HAP-1 (cell line): Measurements from ENCODE around the gene DTX3L.

Experiments
- DNase-seq, 2 experiments: peaks; one replicate each; pipeline ENCODE4 v3.0.0-alpha.2; 2016 to 2020; ENCODE audit warnings: low spot score in 2 of 2
- H3K27me3 ChIP-seq: fragments of 250-450 bp; sonication (Bioruptor Pico); 2 replicates; pipeline ENCODE4 v1.5.1; 2020; ENCODE audit warnings: low read depth, mild to moderate bottlenecking, moderate library complexity
- H3K36me3 ChIP-seq: fragments of 250-450 bp; sonication (Bioruptor Pico); replicated peaks from 2 replicates; pipeline ENCODE4 v1.5.1; 2020; ENCODE audit warnings: mild to moderate bottlenecking
- H3K4me1 ChIP-seq: fragments of 250-450 bp; sonication (Bioruptor Pico); 2 replicates; pipeline ENCODE4 v1.5.1; 2020; ENCODE audit warnings: mild to moderate bottlenecking
- H3K4me3 ChIP-seq: fragments of 250-450 bp; sonication (Bioruptor Pico); 2 replicates; pipeline ENCODE4 v1.5.1; 2020; ENCODE audit warnings: mild to moderate bottlenecking, moderate library complexity
- H3K9me3 ChIP-seq: fragments of 250-450 bp; sonication (Bioruptor Pico); 2 replicates; pipeline ENCODE4 v1.5.1; 2020; ENCODE audit warnings: mild to moderate bottlenecking, moderate library complexity
- in situ Hi-C: fragments of 300-500 bp; cut with MboI; formaldehyde crosslinking; loops from 3 replicates; pipeline ENCODE4 v1.14.3; 2020; ENCODE audit warnings: low sequenced_read_pairs, inconsistent platforms, mixed read lengths

DTX3L gene

DNA sequence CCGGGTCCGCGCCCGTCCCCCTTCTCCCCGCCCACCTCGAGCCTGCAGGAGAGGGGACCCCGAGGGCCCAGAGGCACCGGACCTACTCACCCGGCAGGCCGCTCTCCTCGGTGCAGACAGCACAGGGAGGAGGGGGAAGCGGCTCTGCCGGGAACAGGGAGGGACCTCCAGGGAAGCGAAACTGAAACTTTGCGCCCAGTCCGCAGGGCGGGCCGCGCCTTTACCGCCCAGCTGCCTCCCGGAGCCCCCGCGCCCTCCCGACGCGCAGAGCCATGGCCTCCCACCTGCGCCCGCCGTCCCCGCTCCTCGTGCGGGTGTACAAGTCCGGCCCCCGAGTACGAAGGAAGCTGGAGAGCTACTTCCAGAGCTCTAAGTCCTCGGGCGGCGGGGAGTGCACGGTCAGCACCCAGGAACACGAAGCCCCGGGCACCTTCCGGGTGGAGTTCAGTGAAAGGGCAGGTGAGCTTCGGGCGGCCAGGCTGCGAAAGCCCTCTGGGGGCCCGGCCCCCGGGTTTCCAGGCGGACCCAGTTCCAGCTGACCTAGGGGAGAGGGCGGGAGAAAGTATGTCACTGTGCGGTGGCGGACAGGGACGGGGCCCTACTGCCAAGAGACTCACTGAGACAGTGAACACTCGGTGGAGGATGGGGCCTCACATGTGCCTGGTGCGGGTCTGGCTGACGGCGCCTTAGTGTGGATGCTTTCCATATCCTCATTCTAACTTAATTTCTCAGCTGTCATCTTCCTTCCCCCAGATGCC lies at the start of gene DTX3L, which contains the start of gene PARP9:
Gene DTX3L, plus strand, starts transcription at position 184 of the 758 bp plus-strand sequence. Its CDS starts 89 bp downstream, at position 273.
Gene PARP9, minus strand, starts transcription at position 146 of the 758 bp plus-strand sequence. CDS start 4,680 bp downstream, outside the sequence.
- in situ Hi-C loops = no loop called here
- H3K36me3 ChIP-seq = no peaks in the 10 kb centered on the region

DNA sequence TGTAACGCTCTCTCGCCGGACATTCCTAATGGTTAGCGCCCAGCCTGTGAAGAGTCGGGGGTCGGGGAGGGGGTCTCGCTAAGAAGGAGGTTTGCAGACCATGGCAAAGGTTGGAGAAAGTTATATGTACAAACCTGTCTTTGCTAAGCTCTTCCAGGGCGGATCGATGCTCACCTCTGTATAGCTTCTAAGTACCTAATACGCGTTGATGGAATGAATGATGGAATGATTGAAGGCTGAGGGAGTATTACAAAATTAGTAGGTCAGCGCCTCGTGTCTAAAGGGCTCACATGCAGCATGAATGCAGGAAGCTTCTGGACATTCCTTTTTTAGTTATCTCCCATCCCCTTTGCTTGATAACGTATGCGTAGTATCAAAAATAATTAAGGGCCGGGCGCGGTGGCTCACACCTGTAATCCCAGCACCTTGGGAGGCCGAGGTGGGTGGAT lies 49.1 kb upstream of the DTX3L start:
- Histone ChIP-seq H3K4me1 (peaks cover 27% of the 10 kb centered on the region), H3K36me3 (0 out of 2 replicates have a peak, but pooled peaks cover 3% of the 10 kb centered on the region), H3K9me3 (no peaks in the 10 kb centered on the region), H3K27me3 (no peaks in the 10 kb centered on the region), H3K4me3 (peak overlapping the region; percentile 78)
- in situ Hi-C loops = no loop called here
- no peak for DNase-seq

More for the DNA sequence above, at the start of gene DTX3L, which contains the start of gene PARP9:
- peaks cover 22% of the 10 kb centered on the region for H3K4me1 ChIP-seq
- H3K4me3 ChIP-seq = peak within 1 kb of the TSS; percentile 41
- H3K27me3 ChIP-seq = no peaks in the 10 kb centered on the region
- no peaks in the 10 kb centered on the region for H3K9me3 ChIP-seq
- peak; percentile 48 to 75 for DNase-seq

DNA sequence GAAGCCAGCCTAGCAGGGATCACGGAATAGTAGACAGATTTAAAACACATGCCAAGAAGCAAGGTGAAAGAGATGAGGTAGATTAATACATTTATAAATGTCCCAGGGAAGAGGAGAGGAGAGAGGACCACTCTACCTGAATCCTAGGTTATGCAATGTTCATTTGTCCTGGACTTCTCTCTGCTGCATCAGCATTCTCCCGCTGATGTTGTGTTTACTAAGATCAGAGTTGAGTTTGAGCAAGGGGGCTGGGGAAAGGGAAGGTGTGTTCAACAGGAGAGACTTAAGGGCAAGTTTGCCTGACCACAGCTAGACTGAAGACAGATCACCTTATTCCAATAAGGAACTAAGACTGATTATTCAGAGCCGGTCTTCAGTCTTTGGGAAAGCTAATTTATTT lies 48.3 kb upstream of the DTX3L start:
- H3K36me3 ChIP-seq = no peaks in the 10 kb centered on the region
- no peaks in the 10 kb centered on the region for H3K9me3 ChIP-seq
- in situ Hi-C loops = no loop called here
- no peak overlapping the region for H3K4me3 ChIP-seq
- no peak for DNase-seq
- peaks cover 22% of the 10 kb centered on the region for H3K4me1 ChIP-seq
- no peaks in the 10 kb centered on the region for H3K27me3 ChIP-seq

DNA sequence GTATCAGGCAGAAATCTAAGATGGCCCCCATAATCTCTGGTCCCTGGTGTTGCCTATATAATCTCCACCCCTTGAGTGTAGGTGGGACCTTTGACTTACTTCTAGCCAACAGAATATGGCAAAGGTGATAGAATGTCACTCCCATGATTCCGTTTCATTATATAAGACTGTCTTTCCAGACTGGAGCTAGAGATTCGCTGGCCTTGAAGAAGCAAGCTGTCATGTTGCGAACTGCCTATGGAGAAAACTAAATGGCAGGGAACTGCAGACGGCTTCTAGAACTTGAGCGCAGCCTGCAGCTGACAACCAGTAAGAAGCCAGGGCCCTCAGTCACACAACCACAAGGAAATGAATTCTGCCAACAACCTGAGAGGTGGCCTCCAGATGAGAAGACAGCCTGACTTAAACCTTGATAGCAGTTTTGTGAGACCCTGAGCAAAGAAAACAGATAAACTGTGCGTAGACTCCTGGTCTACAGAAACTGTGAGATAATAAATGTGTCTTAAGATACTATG lies 47.2 kb upstream of the DTX3L start:
- Histone ChIP-seq H3K36me3 (no peaks in the 10 kb centered on the region), H3K27me3 (no peaks in the 10 kb centered on the region), H3K4me1 (peaks cover 12% of the 10 kb centered on the region), H3K9me3 (no peaks in the 10 kb centered on the region), H3K4me3 (no peak overlapping the region)
- no peak for DNase-seq
- in situ Hi-C loops = no loop called here

DNA sequence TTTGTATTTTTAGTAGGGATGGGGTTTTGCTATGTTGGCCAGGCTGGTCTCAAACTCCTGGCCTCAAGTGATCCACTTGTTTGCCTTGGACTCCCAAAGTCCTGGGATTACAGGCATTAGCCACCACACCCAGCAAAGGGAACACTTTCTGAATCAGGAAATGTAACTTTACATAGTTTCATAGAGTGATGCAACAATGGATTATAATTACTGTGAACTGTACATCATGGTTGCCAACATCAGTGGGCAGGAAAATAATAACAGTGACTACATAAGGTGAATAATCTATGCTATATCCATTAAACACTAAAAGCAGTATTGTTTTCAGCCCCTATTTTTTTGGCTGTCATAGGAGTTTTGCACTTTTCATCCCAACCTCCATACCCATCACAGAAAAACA lies 44.4 kb upstream of the DTX3L start:
- Histone ChIP-seq H3K9me3 (no peaks in the 10 kb centered on the region), H3K27me3 (no peaks in the 10 kb centered on the region), H3K4me3 (no peak overlapping the region), H3K4me1 (peaks cover 3% of the 10 kb centered on the region), H3K36me3 (no peaks in the 10 kb centered on the region)
- in situ Hi-C loops = no loop called here
- DNase-seq = no peak

DNA sequence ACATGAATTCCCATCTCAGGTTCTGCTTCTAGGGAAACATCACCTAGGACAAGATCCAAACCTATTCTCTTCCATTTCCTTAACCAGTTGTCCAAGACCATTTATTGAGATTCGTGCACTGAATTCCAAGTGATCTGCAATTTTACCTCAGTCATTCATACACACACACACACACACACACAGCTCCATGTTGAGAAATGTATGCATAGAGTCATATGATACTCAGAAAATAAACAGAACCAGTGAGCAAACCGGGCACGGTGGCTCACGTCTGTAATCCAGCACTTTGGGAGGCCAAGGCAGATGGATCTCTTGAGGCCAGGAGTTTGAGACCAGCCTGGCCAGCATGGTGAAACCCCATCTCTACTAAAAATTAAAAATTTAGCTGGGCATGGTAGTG lies 43.3 kb upstream of the DTX3L start:
- H3K36me3 ChIP-seq = no peaks in the 10 kb centered on the region
- in situ Hi-C loops = no loop called here
- H3K4me1 ChIP-seq = no peaks in the 10 kb centered on the region
- H3K4me3 ChIP-seq = no peak overlapping the region
- H3K9me3 ChIP-seq = no peaks in the 10 kb centered on the region
- H3K27me3 ChIP-seq = no peaks in the 10 kb centered on the region
- no peak for DNase-seq

DNA sequence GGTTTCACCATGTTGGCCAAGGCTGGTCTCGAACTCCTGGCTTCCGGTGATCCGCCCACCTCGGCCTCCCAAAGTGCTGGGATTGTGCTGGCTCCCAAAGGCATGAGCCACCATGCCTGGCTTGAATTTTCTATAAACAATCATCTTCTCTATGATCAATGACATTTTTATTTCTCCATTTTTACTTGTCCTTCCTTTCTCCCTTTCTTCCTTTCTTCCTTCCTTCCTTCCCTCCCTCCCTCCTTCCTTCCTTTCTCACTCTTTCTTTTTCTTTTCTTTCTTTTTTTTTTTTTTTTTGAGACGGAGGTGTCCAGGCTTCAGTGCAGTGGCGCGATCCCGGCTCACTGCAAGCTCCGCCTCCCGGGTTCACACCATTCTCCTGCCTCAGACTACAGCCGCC lies 40.8 kb upstream of the DTX3L start:
- no peaks in the 10 kb centered on the region for H3K9me3 ChIP-seq
- in situ Hi-C loops = no loop called here
- H3K36me3 ChIP-seq = no peaks in the 10 kb centered on the region
- no peak overlapping the region for H3K4me3 ChIP-seq
- DNase-seq = no peak
- no peaks in the 10 kb centered on the region for H3K4me1 ChIP-seq
- no peaks in the 10 kb centered on the region for H3K27me3 ChIP-seq

DNA sequence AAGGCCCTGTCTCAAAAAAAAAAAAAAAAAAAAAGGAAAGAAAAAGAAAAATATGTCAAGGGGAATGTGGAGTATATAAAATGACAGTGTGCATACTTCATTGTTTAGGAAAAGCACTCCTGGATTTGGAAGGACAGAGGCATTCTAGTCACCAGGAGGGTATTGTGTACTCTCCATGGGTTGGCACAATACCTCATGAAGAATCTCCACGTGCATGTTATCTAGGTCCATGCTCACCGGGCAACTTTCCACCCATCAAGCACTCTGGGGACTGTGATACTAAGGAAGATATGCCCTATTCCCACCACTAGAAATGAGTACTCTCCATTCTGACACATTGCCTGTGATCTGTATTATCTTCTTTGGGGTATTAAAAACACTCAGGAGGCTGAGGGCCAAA lies 34.0 kb upstream of the DTX3L start:
- no peak for DNase-seq
- H3K4me1 ChIP-seq = no peaks in the 10 kb centered on the region
- no peaks in the 10 kb centered on the region for H3K27me3 ChIP-seq
- no peaks in the 10 kb centered on the region for H3K36me3 ChIP-seq
- in situ Hi-C loops = no loop called here
- no peaks in the 10 kb centered on the region for H3K9me3 ChIP-seq
- no peak overlapping the region for H3K4me3 ChIP-seq

DNA sequence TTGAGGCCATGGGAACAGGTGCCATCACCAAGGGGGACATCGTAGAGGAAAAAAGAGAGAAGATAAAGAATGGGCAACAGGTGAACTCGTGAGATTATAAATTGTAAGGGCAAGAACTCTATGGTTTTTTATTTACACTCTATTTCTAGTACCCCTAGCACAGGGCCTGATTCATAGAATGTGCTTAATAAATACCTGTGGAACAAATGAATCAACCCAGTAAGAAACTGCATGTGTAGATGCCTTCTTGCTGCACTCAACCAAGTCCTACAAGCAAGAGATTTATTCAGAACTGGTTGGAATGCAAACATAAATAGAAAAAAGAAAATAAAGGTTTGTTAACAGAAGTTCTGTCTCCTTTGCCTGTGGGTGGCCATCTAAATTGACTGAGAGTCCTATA lies 30.7 kb upstream of the DTX3L start:
- in situ Hi-C loops = no loop called here
- H3K4me3 ChIP-seq = no peak overlapping the region
- H3K9me3 ChIP-seq = no peaks in the 10 kb centered on the region
- H3K36me3 ChIP-seq = no peaks in the 10 kb centered on the region
- H3K4me1 ChIP-seq = peaks cover 29% of the 10 kb centered on the region
- H3K27me3 ChIP-seq = no peaks in the 10 kb centered on the region
- DNase-seq = no peak

DNA sequence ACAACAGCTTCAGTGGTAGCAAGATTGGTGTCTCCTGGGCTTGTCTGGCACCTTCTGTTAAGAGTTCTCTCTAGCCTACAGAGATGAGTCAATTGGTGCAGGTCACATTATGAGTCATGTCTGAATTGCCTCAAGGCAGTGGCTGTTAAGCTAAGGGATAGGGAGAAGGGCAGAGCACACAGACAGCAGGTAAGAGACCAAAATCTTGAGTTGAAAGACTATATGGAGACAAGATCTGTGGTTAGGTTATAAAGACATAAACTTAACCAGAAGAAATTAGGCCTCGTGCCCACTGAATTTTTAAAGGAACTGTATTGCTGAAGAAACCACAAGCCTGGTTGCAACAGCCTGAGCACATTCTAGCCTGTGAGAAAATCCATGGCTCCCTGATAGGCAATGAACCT lies 30.2 kb upstream of the DTX3L start:
- in situ Hi-C loops = no loop called here
- no peaks in the 10 kb centered on the region for H3K9me3 ChIP-seq
- H3K27me3 ChIP-seq = no peaks in the 10 kb centered on the region
- H3K4me3 ChIP-seq = no peak overlapping the region
- no peaks in the 10 kb centered on the region for H3K36me3 ChIP-seq
- DNase-seq = no peak
- peaks cover 29% of the 10 kb centered on the region for H3K4me1 ChIP-seq

DNA sequence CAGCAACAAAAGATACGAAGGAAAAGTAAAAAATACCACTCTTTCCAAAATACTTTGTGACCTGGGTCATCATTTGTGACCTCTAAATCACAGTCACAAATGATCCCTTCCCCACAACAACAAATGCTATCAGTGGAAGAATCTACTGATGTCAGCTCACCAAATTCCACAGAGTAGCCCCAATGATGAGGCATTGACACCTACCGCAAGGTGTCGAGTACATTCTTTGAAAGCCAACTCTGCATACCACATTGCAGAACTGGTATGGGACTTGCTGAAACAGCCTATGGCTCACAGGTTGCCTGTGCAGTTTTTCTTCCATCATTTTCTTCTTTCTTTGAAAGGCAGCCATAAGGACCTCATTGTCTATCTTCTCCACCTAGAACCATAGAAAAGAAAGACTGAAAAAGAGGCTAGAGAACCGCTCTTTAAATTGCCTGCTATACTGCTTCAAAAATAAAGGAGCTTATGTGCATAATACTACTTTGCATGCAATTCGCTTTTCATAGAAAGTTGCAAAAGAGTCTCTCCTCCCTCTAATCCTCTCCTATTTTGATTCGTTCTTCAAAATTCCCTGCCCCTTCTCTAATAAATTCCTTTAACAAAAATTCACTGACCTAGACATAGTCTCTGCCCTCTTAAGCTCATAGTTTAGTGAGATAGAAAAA lies 28.0 kb upstream of the DTX3L start:
- no peaks in the 10 kb centered on the region for H3K9me3 ChIP-seq

DNA sequence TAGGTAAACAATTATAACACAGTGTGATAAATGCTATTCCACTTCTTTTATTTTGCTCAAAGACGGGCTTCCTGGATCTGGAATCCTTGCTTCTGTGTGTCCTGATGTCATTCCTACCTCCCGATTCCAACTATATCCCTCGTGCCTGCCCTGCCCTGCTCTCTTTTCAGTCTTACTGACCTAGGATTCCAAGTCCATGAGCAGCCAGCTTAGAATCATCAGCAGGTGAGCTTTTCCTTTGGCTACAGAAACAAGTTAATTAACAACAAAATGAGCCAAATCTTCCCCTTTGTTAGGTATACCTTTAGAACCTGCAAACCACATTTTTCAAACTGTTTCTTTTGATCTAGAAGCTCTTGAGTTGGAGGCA lies 27.5 kb upstream of the DTX3L start:
- Histone ChIP-seq H3K4me3 (no peak overlapping the region), H3K4me1 (peaks cover 29% of the 10 kb centered on the region), H3K27me3 (no peaks in the 10 kb centered on the region), H3K36me3 (no peaks in the 10 kb centered on the region), H3K9me3 (no peaks in the 10 kb centered on the region)
- peak in 1 of 2 experiments; percentile 54 for DNase-seq
- in situ Hi-C loops = no loop called here

More for the DNA sequence above, 28.0 kb upstream of the DTX3L start:
- Histone ChIP-seq H3K4me1 (peaks cover 29% of the 10 kb centered on the region), H3K36me3 (no peaks in the 10 kb centered on the region), H3K4me3 (no peak overlapping the region), H3K27me3 (no peaks in the 10 kb centered on the region)
- in situ Hi-C loops = no loop called here
- peak; percentile 22 to 90 for DNase-seq

DNA sequence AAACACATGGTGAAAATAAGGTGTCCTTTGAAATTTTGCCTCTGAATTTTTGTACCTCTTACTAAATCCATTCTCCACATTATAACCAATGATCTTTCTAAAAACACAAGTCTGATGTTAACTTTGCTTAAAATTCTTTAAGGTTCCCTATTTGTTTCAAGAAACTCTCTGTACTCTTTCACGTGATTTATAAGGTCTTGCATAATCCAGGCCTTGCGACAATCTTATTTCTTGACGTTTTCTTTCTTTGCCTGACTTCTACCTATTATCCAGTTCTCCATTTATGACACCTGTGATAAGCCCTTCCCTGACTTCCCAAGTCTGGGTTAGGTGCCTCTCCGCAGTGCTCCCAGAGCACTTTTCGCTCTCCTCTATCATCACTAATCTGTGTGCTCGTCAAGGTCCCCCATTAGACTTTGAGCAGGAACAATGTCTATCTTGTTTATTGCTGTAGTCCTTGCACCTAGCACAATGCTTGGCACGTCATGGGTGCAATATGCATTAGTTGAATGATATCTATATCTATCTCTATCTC lies 25.1 kb upstream of the DTX3L start:
- H3K36me3 ChIP-seq = no peaks in the 10 kb centered on the region
- no peak overlapping the region for H3K4me3 ChIP-seq
- no peak for DNase-seq
- no peaks in the 10 kb centered on the region for H3K9me3 ChIP-seq
- peaks cover 29% of the 10 kb centered on the region for H3K4me1 ChIP-seq
- in situ Hi-C loops = no loop called here
- H3K27me3 ChIP-seq = no peaks in the 10 kb centered on the region

DNA sequence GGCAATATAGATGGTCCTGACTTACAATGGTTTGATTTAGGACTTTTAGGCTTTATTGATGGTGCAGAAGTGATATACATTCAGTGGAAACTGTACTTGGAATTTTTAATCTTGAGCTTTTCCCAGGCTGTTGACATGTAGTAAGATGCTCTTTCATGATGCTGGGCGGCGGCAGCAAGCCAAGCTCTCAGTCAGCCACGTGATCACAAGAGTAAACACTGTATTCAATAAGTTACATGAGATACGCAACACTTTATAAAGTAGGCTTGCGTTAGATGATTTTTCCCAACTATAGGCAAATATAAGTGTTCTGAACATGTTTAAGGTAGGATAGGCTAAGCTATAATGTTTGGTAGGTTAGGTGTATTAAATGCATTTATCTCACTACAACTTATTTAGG lies 18.0 kb upstream of the DTX3L start:
- Histone ChIP-seq H3K36me3 (no peaks in the 10 kb centered on the region), H3K27me3 (no peaks in the 10 kb centered on the region), H3K4me3 (no peak overlapping the region), H3K4me1 (peaks cover 9% of the 10 kb centered on the region), H3K9me3 (no peaks in the 10 kb centered on the region)
- in situ Hi-C loops = no loop called here
- no peak for DNase-seq
